NCI-H82 treated with DMSO at 0.1 percent for 48 hours (cell line): ENCODE results near the gene SRP14.

Source experiments
- DNase-seq: peaks from one replicate; lab custom pipeline; 2025; ENCODE audit not compliant: unreplicated experiment; lab: John Stamatoyannopoulos, UW

The SRP14 gene

GRCh38 chr15:40069178-40070165 lies 30.5 kb upstream of the SRP14 start:
- no peak for DNase-seq

- no peak for DNase-seq
Measured at GRCh38 chr15:40067921-40068624, 29.1 kb upstream of the SRP14 start.

- DNase-seq = no peak
Measured at GRCh38 chr15:40066589-40066988, 27.6 kb upstream of the SRP14 start.

- no peak for DNase-seq
Measured at GRCh38 chr15:40065166-40065565, 26.2 kb upstream of the SRP14 start.

- no peak for DNase-seq
Measured at GRCh38 chr15:40064231-40064894, 25.4 kb upstream of the SRP14 start.

GRCh38 chr15:40063563-40064011 lies 24.6 kb upstream of the SRP14 start:
- DNase-seq = no peak

- DNase-seq = no peak
Measured at GRCh38 chr15:40062816-40063562, 24.0 kb upstream of the SRP14 start.

GRCh38 chr15:40061212-40061901 lies 22.4 kb upstream of the SRP14 start:
- DNase-seq = no peak

- no peak for DNase-seq
Measured at GRCh38 chr15:40060236-40060961, 21.4 kb upstream of the SRP14 start.

GRCh38 chr15:40059821-40060220 lies 20.8 kb upstream of the SRP14 start:
- no peak for DNase-seq

- DNase-seq = no peak
Measured at GRCh38 chr15:40058476-40059140, 19.6 kb upstream of the SRP14 start.

- DNase-seq = no peak
Measured at GRCh38 chr15:40055576-40056293, 16.8 kb upstream of the SRP14 start.

GRCh38 chr15:40054855-40055575 lies 16.0 kb upstream of the SRP14 start:
- DNase-seq = no peak

GRCh38 chr15:40054605-40054854 lies 15.5 kb upstream of the SRP14 start:
- DNase-seq = no peak

GRCh38 chr15:40053831-40054604 lies 15.0 kb upstream of the SRP14 start:
- DNase-seq = no peak

GRCh38 chr15:40053079-40053830 lies 14.3 kb upstream of the SRP14 start:
- DNase-seq = no peak

GRCh38 chr15:40052604-40053003 lies 13.6 kb upstream of the SRP14 start:
- DNase-seq = no peak
